Activated CD4-positive, alpha-beta T cell treated with anti-CD3 and anti-CD28 coated beads for 36 hours (primary cell): Measurements from ENCODE around the gene MAPK7. TPM values are rescaled to one million over a fixed set of nuclear protein-coding genes. Genes with fewer than 3 reads are reported as not detected.
"Not testable (repeated sequence)": the region's sequence is repeated elsewhere in the genome, so short reads cannot be mapped to it uniquely, and the experiment has no call there.

Source experiments
- ATAC-seq: fragments of 200-7000 bp; cut with Tn5 transposase; one replicate; pipeline ENCODE4 v1.10.0; 2021; ENCODE audit warnings: mild to moderate bottlenecking, moderate library complexity
- CTCF ChIA-PET: fragments of 350-600 bp; sonication (Branson Sonifier 250); formaldehyde crosslinking; loops from one replicate; lab custom pipeline; 2021; ENCODE audit warnings: antibody characterized with exemption; lab: Charles Lee
- POLR2A ChIA-PET: fragments of 350-600 bp; sonication (Branson Sonifier 250); formaldehyde crosslinking; loops from one replicate; lab custom pipeline; 2021; ENCODE audit warnings: antibody characterized with exemption, inconsistent platforms; lab: Charles Lee
- DNase-seq: peaks from one replicate; pipeline ENCODE4 v3.0.0-alpha.2; 2020
- H3K27ac Mint-ChIP-seq: one replicate; pipeline ENCODE4 v1.8.0; 2021; ENCODE audit warnings: mixed read lengths
- H3K27me3 Mint-ChIP-seq: one replicate; pipeline ENCODE4 v1.8.0; 2021; ENCODE audit warnings: mixed read lengths
- H3K36me3 Mint-ChIP-seq: one replicate; pipeline ENCODE4 v1.8.0; 2021; ENCODE audit warnings: low read depth, mixed read lengths
- H3K4me1 Mint-ChIP-seq: one replicate; pipeline ENCODE4 v1.8.0; 2021; ENCODE audit warnings: mixed read lengths
- H3K4me3 Mint-ChIP-seq: one replicate; pipeline ENCODE4 v1.8.0; 2021; ENCODE audit warnings: mild to moderate bottlenecking, moderate library complexity, mixed read lengths
- H3K9me3 Mint-ChIP-seq: one replicate; pipeline ENCODE4 v1.8.0; 2021; ENCODE audit warnings: low read depth, mixed read lengths
- intact Hi-C, 2 experiments: fragments of 100-400 bp; cut with DNase I in 1 of 2; cut with micrococcal nuclease in 1 of 2; formaldehyde crosslinking; loops; one replicate each; pipeline versions ENCODE4 v1.14.2 to v1.15.1; 2022 to 2024; cut with DNase I, micrococcal nuclease
- total RNA-seq, 2 experiments: library from RNA; stranded (reverse); gene quantifications; one replicate each; pipeline ENCODE4 v1.2.3, GENCODE V29; 2021

The MAPK7 gene
- total RNA-seq, 2 experiments from 2014 or later = 19.0 to 20.8 TPM

GRCh38 chr17:19343671-19344151 is 34.6 kb upstream of the MAPK7 start:
- CTCF ChIA-PET = interaction anchor here (0.9 to 1.0 kb wide), 2 partner anchors 9 to 19 kb away, joined by 3 read pairs; partner anchors contain the start of gene B9D1
- no peak for DNase-seq
- H3K36me3 Mint-ChIP-seq = no peaks in the 10 kb centered on the region
- H3K4me1 Mint-ChIP-seq = no peaks in the 10 kb centered on the region
- no peaks in the 10 kb centered on the region for H3K9me3 Mint-ChIP-seq
- H3K27ac Mint-ChIP-seq = no peak overlapping the region
- POLR2A ChIA-PET = no interaction called here
- intact Hi-C loops = no loop called here
- H3K4me3 Mint-ChIP-seq = no peak overlapping the region
- H3K27me3 Mint-ChIP-seq = peaks cover 7% of the 10 kb centered on the region
- ATAC-seq = no peak

- Mint-ChIP-seq H3K27me3 (peaks cover 7% of the 10 kb centered on the region), H3K4me3 (no peak overlapping the region), H3K4me1 (no peaks in the 10 kb centered on the region), H3K27ac (no peak overlapping the region), H3K9me3 (no peaks in the 10 kb centered on the region), H3K36me3 (no peaks in the 10 kb centered on the region)
- no peak for ATAC-seq
- no peak for DNase-seq
- intact Hi-C loops = no loop called here
- ChIA-PET CTCF (no interaction called here), POLR2A (no interaction called here)
Measured at GRCh38 chr17:19344311-19345066, 33.8 kb upstream of the MAPK7 start.

DNA sequence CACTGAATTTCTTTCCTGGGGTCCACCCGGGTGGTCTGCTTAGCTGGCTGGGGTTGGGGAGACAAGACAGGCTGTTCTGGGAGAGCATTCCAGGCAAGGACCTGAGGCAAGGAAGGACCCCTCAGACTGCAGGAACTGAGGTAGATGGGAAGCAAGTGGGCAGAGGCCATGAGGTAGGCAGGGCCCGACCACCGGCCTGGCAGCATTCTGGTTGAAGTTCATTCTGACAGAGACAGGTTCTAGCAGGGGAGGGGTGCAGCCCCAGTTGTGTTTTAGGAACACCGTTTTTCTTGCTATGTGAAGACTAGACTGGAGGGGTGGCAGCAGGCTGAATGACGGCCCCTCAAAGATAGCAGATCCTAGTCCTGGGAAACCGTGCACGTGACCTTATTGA is 33.2 kb upstream of the MAPK7 start:
- peaks cover 7% of the 10 kb centered on the region for H3K27me3 Mint-ChIP-seq
- H3K36me3 Mint-ChIP-seq = no peaks in the 10 kb centered on the region
- POLR2A ChIA-PET = no interaction called here
- CTCF ChIA-PET = no interaction called here
- ATAC-seq = no peak
- intact Hi-C loops = no loop called here
- H3K9me3 Mint-ChIP-seq = no peaks in the 10 kb centered on the region
- H3K4me3 Mint-ChIP-seq = no peak overlapping the region
- H3K27ac Mint-ChIP-seq = no peak overlapping the region
- no peaks in the 10 kb centered on the region for H3K4me1 Mint-ChIP-seq
- no peak for DNase-seq

DNA sequence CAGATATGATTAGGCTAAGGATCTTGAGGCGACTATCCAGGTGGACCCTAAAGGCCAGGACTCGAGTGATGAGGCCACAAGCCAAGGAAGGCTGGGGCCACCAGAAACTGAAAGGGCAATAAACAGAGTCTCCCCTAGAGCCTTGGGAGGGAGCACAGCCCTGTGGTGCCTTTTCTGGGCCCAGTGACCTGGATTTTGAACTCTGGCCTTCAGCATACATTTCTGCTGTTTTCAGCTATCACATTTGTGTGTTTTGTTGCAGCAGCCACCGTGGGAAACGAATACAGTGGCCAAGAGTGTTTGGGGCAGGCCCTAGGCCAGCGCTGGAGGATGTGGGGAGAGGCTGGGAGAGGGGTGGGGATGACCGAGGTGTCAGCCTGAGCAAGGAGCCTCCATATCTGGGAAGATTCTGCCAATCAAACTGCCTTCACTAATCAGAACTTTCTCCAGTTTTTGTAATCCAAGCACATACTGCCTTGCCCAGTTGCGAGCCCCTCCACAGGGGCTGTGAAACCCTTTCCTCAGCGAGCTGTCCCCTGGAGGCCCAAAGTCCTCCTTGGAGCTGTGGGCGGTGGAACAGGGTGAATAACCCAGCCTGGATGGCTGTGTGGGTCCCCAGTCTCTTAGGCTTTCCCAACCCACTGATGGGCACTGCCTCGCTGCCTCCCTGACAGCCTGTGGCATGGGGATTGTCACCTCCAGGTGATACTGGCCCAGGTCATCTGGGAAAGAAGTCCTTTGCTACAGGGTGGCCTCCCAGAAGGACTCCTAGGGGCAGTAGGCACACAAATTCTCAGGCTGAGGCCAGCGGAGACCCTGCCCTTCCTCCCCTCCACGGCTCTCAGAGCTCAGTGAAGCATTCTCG is 32.6 kb upstream of the MAPK7 start:
- intact Hi-C loops = no loop called here
- DNase-seq (no peak), ATAC-seq (no peak)
- POLR2A ChIA-PET = no interaction called here
- Mint-ChIP-seq H3K4me1 (no peaks in the 10 kb centered on the region), H3K27me3 (peaks cover 7% of the 10 kb centered on the region), H3K9me3 (no peaks in the 10 kb centered on the region), H3K27ac (no peak overlapping the region), H3K4me3 (no peak overlapping the region), H3K36me3 (no peaks in the 10 kb centered on the region)
- CTCF ChIA-PET = no interaction called here

DNA sequence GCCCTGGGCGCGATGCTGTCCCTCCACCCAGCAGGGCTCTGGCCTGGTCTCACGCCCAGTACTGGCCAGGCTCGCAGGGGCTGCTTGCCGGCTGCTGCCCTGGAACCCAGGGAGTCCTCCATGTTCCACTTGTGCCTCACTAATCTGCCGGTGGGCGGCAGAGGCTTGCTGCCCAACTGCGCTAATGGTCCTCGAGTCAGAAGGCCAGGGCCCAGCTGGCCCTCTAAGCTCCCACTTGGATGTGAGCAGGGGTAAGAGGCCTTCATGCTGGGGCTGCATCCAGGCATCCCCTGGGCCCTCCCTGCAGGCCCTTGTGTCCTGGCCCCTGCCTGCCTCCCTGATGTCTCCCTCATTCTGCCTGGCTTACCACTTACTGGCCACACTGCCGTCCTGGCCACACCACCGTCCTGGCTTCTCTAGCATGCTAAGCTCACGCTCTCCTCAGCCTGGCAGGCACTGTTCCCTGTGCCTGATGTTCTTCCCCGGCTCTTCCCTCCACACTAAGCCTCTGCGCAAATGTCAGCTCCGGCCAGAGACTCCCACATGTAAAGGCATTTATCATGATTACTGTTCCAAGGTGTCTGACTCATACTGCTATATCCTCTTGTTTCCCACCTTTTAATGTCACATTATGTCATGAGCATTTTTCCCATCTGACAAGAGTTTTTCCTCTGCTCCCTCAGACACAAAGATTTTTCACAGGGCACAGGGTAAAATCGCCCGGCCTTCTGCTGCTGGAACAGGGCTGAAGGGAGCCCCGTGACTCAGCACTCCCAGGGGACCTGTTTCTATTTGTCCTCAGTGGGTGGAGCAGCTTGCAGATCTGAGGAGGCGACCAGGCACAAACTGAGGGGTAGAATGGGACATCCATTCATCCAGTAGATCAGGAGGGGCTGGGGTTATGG is 31.7 kb upstream of the MAPK7 start:
- CTCF ChIA-PET = interaction anchor here (1.2 kb wide), 1 partner anchor 9 kb away, joined by 4 read pairs; no protein-coding TSS in a partner anchor
- Mint-ChIP-seq H3K4me1 (no peaks in the 10 kb centered on the region), H3K27me3 (peaks cover 4% of the 10 kb centered on the region), H3K4me3 (no peak overlapping the region), H3K27ac (no peak overlapping the region), H3K36me3 (no peaks in the 10 kb centered on the region), H3K9me3 (no peaks in the 10 kb centered on the region)
- POLR2A ChIA-PET = no interaction called here
- ATAC-seq = no peak
- no peak for DNase-seq
- intact Hi-C loops = no loop called here

- ATAC-seq (no peak), DNase-seq (no peak)
- no peaks in the 10 kb centered on the region for H3K9me3 Mint-ChIP-seq
Measured at GRCh38 chr17:19347323-19348080, 30.8 kb upstream of the MAPK7 start.

GRCh38 chr17:19348081-19348650 is 30.1 kb upstream of the MAPK7 start:
- H3K27me3 Mint-ChIP-seq = no peaks in the 10 kb centered on the region
- intact Hi-C loops = no loop called here
- no peak for DNase-seq
- no peak overlapping the region for H3K4me3 Mint-ChIP-seq
- ChIA-PET CTCF (no interaction called here), POLR2A (no interaction called here)
- no peaks in the 10 kb centered on the region for H3K9me3 Mint-ChIP-seq
- H3K27ac Mint-ChIP-seq = no peak overlapping the region
- no peaks in the 10 kb centered on the region for H3K36me3 Mint-ChIP-seq
- no peaks in the 10 kb centered on the region for H3K4me1 Mint-ChIP-seq
- ATAC-seq = no peak

More at GRCh38 chr17:19347323-19348080, 30.8 kb upstream of the MAPK7 start:
- ChIA-PET CTCF (interaction anchor here (1.2 kb wide), 1 partner anchor 9 kb away, joined by 4 read pairs; no protein-coding TSS in a partner anchor), POLR2A (no interaction called here)
- Mint-ChIP-seq H3K4me3 (no peak overlapping the region), H3K27me3 (no peaks in the 10 kb centered on the region), H3K4me1 (no peaks in the 10 kb centered on the region), H3K36me3 (no peaks in the 10 kb centered on the region), H3K27ac (no peak overlapping the region)
- intact Hi-C loops = no loop called here

GRCh38 chr17:19348806-19349205 is 29.5 kb upstream of the MAPK7 start:
- Mint-ChIP-seq H3K4me3 (no peak overlapping the region), H3K36me3 (no peaks in the 10 kb centered on the region), H3K9me3 (no peaks in the 10 kb centered on the region), H3K27ac (no peak overlapping the region), H3K4me1 (no peaks in the 10 kb centered on the region), H3K27me3 (no peaks in the 10 kb centered on the region)
- POLR2A ChIA-PET = no interaction called here
- no peak for ATAC-seq
- CTCF ChIA-PET = interaction anchor here (1.3 kb wide), 1 partner anchor 9 kb away, joined by 4 read pairs; no protein-coding TSS in a partner anchor
- DNase-seq = no peak
- intact Hi-C loops = no loop called here

GRCh38 chr17:19353401-19353800 is 24.9 kb upstream of the MAPK7 start:
- POLR2A ChIA-PET, intact Hi-C loops, H3K9me3 Mint-ChIP-seq, H3K27me3 Mint-ChIP-seq, H3K27ac Mint-ChIP-seq, H3K4me3 Mint-ChIP-seq, H3K4me1 Mint-ChIP-seq, ATAC-seq, DNase-seq, H3K36me3 Mint-ChIP-seq: not testable (repeated sequence)
- CTCF ChIA-PET = interaction anchor here (1.2 to 1.5 kb wide), 3 partner anchors 9 to 27 kb away, joined by 3 to 4 read pairs (median 3); partner anchors contain the start of gene B9D1

- Mint-ChIP-seq H3K36me3 (peaks cover 2% of the 10 kb centered on the region), H3K4me1 (no peaks in the 10 kb centered on the region), H3K4me3 (no peak overlapping the region), H3K27me3 (peaks cover 8% of the 10 kb centered on the region), H3K27ac (no peak overlapping the region), H3K9me3 (no peaks in the 10 kb centered on the region)
- ChIA-PET CTCF (interaction anchor here (1.1 to 1.3 kb wide), 2 partner anchors 9 to 16 kb away, joined by 3 read pairs; no protein-coding TSS in a partner anchor), POLR2A (no interaction called here)
- DNase-seq (no peak), ATAC-seq (no peak)
- intact Hi-C loops = no loop called here
Measured at GRCh38 chr17:19354748-19355147, 23.6 kb upstream of the MAPK7 start.
